Caki2 (cell line): Measurements from ENCODE around the gene DDX10. TPM values are rescaled to one million over a fixed set of nuclear protein-coding genes. Genes with fewer than 3 reads are reported as not detected.
"Not testable (repeated sequence)": the region's sequence is repeated elsewhere in the genome, so short reads cannot be mapped to it uniquely, and the experiment has no call there.

ENCODE experiments used
- DNase-seq: peaks from one replicate; pipeline ENCODE4 v3.0.0-alpha.2; 2015; ENCODE audit warnings: low read depth
- in situ Hi-C: cut with HindIII; loops from 2 replicates; pipeline ENCODE4 v1.10.0; 2016; ENCODE audit warnings: low sequenced_read_pairs, low pct_unique_long_range_greater_than_20kb, mixed read lengths
- total RNA-seq: library from RNA; depleted of rRNA; stranded (reverse); fragments of >200 nt; shearing (Covaris generic); gene quantifications from 2 replicates; pipeline ENCODE4 v1.2.3, GENCODE V29; 2014; ENCODE audit warnings: low replicate concordance

The DDX10 gene
- total RNA-seq, 1 experiment from 2014 or later = 11.2 TPM

DNA sequence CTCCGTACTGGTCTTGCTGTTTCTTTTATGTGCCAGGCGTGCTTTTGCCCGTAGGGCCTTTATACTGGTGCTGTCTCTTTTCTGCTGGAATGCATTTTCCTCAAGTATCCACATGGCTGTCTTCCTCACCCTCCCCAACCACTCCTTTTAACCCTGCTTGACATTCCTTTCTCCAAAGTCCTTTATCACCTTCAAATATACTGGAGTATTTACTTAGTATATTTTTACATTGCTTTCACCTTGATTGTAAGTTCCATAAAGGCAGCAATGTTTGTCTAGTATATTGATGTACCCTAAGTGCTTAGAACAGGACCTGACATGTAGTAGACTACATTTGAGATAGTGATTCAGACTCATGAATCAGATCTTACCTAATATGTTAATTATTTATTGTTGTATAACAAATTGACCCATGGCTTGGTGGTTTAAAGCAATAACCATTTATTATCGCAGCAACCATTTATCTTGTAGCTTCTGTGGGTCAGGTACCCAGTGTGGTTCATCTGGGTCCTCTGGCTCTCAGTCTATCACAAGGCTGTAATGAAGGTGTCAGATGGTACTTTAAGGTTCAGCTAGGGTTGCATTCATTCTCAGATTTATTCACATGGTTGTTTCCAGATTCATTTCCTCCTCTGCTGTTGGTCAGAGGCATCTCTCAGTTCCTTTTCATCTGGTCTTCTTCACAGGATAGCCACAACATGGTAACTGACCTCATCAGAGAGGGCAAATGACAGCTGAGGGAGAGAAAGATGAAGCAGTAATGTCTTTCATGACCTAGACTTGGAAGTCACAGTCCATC lies 34.2 kb downstream of the DDX10 start:
- no peak for DNase-seq
- in situ Hi-C loops = no loop called here

DNA sequence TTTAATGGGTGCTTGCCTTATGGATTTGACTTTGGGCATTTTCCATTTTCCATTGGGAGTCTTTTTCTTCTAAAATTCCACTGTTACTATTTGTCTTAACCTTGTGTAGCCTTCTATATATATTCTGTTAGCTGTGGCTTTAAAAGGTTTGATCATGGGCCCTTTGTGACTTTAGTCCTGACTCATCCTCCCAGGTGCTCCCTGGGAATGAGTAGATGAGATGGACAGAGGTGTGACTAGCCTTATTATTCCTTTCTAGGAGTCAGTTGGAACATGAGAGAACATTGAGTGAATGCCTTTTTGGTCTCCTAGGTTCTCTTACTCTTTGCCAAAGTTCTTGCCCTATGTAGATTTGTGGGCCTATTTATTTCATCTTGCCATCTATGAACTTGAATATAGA lies 39.0 kb downstream of the DDX10 start:
- in situ Hi-C loops = no loop called here

DNA sequence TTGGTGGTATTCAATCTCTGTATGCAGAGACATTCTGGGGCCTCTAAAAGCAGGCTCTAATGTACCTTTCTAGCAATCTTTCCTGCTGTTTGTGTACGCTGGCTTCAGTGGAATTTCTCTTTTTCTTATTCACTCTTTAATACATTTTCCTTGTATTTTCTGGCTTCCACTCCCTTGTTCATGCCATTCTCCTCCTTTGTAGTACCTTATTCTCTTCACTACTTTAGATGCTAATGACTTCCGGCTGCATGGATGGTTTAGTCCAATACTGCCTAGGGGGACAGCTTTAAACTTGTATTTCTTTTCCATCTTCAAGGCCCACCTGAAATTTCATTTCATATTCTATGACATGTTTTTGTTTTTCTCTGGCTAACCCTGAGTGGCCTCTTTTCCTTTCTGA lies 40.2 kb downstream of the DDX10 start:
- no peak for DNase-seq
- in situ Hi-C loops = no loop called here

More for the DNA sequence above, 39.0 kb downstream of the DDX10 start:
- no peak for DNase-seq

DNA sequence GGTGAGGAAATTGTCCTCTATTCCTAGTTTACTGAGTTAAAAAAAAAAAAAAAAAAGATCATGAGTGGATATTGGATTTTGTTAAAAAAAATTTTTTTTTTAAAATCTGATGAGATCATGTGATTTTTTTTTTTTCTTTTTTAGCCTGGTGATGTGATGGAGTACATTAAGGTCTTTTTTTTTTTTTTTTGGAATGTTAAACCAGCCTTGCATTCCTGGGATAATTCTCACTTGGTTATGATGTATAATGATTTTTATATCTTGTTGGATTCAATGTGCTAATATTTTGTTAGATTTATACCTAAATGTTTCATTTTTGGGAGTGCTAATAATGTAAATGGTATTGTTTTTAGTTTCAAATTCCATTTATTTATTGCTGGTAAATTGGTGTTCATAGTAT lies 43.3 kb downstream of the DDX10 start:
- in situ Hi-C loops = no loop called here
- no peak for DNase-seq

DNA sequence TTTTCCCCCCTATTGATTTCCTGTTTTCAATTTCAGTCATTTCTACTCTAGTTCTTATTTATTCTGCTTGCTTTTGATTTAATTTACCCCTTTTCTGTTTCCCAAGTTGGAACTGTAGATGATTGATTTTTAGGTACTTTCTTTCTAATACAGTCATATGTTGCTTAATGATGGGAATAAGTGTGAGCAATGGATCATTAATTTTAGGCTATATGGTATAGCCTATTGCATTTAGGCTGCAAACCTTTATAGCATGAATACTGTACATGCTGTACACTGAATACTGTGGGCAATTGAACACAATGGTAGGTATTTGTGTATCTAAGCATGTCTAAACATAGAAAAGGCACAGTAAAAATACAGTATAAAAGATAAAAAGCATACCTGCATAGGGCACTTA lies 44.9 kb downstream of the DDX10 start:
- no peak for DNase-seq
- in situ Hi-C loops = no loop called here

DNA sequence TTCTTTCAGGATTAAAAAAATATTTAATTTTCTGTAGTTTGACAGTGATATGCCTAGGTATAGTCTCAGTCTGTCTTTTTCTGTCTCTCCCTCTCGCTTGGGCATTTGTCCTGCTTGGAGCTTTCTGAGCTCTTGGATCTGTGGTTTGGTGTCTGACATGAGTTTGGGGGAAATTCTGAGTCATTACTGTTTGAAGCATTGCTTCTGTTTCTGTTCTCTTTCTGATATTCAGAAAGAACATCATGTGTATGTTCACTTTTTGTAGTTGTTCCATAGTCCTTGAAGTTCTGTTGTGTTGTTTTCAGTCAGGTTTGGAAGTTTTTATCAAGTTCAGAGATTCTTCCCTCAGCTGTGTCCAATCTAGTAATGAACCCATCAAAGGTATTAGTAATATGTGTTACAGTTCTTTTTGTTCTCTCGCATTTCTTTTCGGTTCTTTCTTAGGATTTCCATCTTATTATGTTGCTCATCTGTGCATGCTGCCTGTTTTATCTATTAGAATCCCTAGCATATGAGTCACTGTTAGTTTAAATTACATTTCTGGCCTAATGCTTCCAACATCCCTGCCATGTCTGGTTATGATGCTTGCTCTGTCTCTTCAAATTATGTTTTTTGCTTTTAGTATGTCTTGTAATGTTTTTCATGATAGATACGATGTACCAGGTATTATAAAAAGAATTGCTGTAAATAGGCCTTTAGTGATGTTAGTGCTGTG lies 48.4 kb downstream of the DDX10 start:
- DNase-seq = no peak
- in situ Hi-C loops = no loop called here

DNA sequence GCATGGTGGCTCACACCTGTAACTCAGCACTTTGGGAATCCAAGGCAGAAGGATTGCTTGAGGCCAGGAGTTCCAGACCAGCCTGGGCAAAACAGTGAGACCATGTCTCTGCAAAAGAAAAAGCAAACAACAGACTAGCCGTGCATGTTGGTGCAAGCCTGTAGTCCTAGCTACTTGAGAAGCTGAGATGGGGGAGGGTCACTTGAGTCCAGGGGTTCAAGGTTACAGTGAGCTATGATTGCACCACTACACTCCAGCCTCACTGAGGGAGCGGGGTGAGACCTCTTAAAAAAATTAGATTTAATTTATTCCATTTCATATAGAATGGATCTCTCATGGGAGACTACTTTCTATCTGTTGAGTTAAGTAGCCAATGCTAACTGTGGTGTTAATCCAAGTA lies 50.4 kb downstream of the DDX10 start:
- DNase-seq = no peak
- in situ Hi-C loops = no loop called here

DNA sequence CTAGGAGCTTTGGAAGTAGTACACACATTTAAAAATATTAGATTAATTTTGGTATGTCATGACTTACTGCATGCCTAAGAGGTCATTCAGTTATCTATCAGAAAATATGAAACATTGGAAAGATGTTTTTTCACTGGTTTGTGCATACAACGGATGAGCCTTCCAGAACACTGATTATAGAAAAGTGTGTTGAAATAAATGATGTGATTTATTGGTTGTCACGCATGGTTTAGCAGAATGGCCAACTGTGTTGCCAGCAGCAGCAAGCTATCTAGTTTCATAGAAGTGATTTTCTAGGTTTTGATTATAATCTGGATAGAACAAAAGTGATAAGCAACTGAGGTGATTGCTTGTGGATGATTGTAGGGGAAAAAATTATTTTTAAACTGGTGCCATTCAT lies 53.6 kb downstream of the DDX10 start:
- DNase-seq = no peak
- in situ Hi-C loops = no loop called here

DNA sequence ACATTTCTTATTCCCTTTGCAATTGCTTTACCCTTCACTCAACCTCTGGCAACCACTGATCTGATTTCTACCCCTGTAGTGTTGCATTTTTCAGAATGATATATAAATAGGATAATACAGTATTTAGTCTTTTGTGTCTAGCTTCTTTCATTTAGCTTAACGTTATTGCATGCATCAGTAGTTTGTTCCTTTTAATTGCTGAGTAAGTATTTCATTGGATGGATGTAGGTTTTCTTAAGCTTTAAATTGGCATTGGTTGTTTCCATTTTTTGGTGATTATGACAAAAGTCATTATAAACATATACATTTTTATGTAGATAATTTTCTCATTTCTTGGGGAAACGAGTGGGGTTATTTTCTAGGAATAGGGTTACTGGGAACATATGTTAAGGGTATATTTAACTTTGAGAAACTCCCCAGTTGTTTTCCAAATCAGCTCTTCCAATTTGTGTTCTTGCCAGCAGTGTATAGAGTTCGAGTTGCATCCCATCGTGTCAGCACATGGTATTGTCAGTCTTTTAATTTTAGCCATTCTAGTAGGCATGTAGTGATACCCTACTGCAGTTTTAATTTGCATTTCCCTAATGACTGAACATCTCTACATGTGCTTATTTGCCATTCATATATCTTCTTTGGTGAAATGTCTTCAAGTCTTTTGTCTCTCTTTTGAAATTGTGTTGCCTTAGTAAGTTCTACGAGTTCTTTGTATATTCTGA lies 60.3 kb downstream of the DDX10 start:
- no peak for DNase-seq
- in situ Hi-C loops = no loop called here

DNA sequence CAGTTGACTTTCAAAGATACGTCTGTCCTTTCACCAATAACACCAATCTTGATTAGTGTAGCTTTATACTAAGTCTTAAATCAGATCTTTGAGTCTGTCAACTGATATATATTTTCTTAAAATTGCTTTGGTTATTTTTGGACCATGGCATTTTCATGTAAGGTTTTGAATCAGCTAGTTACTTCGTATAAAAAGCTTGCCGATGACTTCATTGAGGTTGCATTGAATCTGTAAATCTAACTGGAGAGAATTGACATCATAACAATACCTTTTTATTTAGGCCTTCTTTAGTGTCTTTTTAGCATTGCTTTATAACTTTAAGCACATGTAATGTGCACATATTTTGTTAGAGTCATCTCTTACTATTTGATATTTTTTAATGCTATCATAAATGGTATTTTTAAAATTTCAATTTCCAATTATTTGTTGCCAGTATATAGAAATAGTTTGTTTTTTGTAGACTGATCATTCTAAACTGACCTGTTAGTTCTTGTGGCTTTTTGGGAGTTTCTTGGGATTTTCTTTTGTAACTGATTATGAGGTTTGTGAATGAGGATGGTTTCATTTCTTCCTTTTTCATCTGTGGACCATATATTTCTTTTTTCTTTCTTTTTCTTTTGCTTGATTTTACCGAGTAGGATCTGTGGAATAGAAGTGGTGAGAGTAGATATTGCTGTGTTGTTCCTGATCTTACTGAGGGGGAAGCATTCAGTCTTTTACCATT lies 61.4 kb downstream of the DDX10 start:
- no peak for DNase-seq
- in situ Hi-C loops = no loop called here

DNA sequence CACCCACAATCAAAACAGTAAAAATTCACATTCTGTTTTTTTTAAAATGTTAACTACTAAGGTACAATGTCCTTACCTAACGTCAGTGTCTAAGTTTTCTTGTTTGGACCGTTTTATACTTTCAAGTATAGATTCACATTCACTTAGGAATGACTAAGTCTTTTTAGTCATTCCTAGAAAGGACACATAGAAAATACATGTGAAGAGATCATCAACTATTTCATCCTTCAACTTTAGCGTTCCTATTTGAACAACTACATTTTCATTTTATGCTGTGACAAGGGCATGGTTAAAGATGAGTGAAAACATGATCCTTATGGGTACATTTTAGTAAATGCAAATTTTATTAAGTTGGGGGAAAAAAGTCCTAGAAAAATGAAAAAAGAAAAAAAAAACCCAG lies 62.8 kb downstream of the DDX10 start:
- in situ Hi-C loops = no loop called here
- no peak for DNase-seq

DNA sequence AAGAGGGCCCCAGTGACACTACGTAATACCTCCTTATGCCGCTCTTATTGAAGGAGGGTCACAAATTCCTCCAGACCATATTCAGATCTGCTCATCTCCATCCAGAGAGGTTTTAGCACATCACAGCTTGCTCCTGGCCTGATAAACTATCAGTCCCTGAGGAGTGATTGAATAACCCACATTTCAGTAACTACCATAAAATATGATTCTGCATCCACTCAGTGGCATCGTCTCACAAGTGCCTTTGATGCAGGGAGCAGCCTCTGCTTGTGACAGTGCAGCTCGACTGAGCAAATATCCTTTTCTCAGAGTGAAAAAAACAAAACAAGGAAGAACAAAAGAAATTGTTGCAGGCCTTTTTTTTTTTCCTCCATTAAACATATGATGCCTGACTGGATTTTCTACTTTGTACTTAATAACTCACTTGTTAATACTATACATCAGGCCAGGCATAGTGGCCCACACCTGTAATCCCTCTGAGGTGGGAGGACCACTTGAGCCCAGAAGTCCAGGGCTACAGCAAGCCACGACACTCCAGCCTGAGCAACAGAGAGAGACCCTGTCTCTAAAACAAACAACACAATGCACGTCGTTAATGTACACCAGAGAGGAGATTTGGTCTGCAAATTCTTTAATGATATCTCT lies 64.5 kb downstream of the DDX10 start:
- DNase-seq = no peak
- in situ Hi-C loops = no loop called here

DNA sequence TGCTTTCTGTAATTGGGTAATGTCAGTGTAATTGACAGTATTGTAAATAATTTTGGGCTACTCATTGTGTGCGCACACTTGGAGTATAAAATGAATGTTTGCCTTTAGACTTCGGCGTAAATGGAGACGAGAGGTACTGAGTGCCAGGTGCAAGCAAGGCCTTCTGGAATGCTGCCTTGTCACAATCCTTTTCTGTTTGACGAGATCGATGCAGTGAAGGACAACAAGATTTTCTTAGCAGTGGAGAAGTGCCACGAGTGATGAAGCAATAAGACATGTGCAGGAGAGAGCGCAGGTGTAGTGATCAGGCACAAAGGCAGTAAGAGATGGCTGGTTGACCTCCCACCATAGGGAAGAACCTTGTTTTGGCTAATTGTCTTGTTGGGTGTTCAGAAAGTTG lies 67.5 kb downstream of the DDX10 start:
- no peak for DNase-seq
- in situ Hi-C loops = no loop called here

DNA sequence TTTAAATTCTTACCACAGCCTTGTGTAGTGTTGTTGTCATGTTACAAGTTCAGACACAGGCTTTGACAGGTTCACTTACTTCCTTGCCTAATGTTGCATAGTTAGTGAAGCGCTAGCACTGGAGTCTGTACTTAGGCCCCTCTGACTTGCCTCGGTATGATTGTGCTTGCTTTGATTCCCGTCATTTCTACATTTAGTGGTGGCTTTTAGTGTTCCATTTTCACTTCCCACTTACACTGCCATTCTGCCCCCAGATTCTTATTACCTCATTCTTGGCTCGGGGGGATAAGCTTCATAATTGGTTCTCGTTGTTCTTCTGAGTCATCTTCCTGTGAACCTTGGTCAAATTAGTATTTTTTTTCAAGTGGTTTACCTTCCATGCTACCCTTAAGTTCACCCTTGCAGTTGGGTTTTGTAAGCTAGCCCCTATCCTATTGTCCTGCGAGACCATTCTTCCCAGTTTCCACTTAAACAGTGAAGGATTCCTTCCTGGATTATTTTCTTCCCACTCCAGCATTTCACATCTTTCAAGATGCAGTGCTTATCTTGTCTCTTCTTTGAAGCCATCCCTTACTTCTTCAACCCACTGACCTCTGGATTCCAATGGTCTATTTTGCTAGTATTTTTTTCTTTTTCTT lies 68.7 kb downstream of the DDX10 start:
- in situ Hi-C loops = no loop called here
- DNase-seq = no peak

DNA sequence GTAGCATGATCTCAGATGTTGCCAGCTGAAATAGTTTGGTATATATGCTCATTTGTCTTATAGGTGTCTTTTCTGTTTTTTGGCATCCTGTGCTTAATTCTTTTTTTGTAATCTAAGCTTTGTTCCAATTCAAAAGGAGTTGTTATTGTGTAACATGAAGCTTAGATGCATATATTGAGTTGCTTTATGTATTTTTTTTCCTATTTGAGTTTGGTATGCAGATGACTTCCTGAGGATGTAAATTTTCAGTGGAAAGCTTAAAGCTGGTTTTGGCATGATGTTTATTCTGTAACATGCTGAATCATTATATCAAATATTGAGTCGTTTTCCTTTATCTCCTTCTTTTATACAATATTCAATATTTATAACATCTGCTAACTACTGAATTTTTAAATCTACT lies 69.4 kb downstream of the DDX10 start:
- no peak for DNase-seq
- in situ Hi-C loops = no loop called here

DNA sequence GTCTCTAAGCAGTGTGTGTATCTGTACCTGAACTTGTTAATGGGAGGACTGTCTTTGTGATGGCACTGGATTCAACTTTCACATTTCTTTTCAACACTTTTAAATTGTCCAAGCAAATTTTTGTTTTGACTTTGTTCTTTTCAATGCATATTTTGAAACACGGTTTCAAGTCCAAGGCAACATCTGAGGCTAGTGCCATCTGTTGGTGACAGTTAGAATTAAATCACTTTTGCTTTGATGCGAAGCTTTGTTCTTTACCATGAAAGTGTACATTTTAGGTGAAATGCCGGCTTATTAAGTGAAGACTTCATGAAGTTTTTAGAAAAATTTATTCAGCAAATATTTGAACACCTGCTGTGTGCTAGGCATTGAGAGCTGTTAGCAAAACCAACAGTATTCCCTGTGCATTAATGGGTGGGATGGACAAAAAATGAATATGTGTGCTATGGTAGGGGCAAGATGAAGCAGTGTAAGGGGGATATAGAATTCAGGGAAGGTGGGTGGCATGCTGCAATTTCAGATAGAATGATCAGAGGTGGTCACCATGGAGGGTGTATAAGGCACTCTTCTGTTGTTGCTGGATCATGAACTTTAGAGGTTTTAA lies 70.2 kb downstream of the DDX10 start:
- no peak for DNase-seq
- in situ Hi-C loops = no loop called here

DNA sequence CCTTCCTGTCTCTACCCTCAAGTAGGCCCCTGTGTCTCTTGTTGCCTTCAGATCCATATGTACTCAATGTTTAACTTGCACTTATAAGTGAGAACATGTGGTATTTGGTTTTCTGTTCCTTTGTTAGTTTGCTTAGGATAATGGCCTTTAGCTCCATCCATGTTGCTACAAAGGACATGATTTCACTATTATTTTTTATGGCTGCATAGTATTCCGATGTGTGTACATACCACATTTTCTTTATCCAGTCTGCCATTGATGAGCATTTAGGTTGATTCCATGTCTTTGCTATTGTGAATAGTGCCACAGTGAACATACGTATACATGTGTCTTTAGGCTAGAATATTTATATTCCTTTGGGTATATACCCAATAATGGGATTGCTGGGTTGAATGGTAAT lies 75.3 kb downstream of the DDX10 start:
- in situ Hi-C loops, DNase-seq: not testable (repeated sequence)
